Karpas-422 (cell line): ENCODE measurements around the gene LIMCH1. TPM values are rescaled to one million over a fixed set of nuclear protein-coding genes. Genes with fewer than 3 reads are reported as not detected.

Source experiments
- DNase-seq: peaks from one replicate; pipeline ENCODE4 v3.0.0-alpha.2; 2015
- H2AFZ ChIP-seq: fragments of 200-600 bp; sonication (generic); 2 replicates; pipeline ENCODE4 v1.6.1; 2014; ENCODE audit warnings: antibody characterized with exemption, low read length, mixed read lengths
- H3K27ac ChIP-seq: fragments of 200-600 bp; sonication (generic); 2 replicates; pipeline ENCODE4 v1.5.1; 2014; ENCODE audit warnings: mild to moderate bottlenecking, low read length, moderate library complexity
- H3K27me3 ChIP-seq: fragments of 200-600 bp; sonication (generic); 2 replicates; pipeline ENCODE4 v1.6.1; 2014; ENCODE audit warnings: low read length, mixed read lengths
- H3K36me3 ChIP-seq: fragments of 200-600 bp; sonication (generic); 2 replicates; pipeline ENCODE4 v1.6.1; 2014; ENCODE audit warnings: low read length, mixed read lengths; ENCODE audit not compliant: insufficient read depth
- H3K4me1 ChIP-seq: fragments of 200-600 bp; sonication (generic); 2 replicates; pipeline ENCODE4 v1.6.1; 2014; ENCODE audit warnings: mild to moderate bottlenecking, low read length, mixed read lengths
- H3K4me2 ChIP-seq: fragments of 200-600 bp; sonication (generic); 2 replicates; pipeline ENCODE4 v1.6.1; 2014; ENCODE audit warnings: low read length, low read depth, mild to moderate bottlenecking; ENCODE audit not compliant: poor library complexity, severe bottlenecking
- H3K4me3 ChIP-seq: fragments of 200-600 bp; sonication (generic); 2 replicates; pipeline ENCODE4 v1.5.1; 2014; ENCODE audit warnings: mild to moderate bottlenecking, antibody characterized with exemption, low read length, mixed read lengths
- H3K79me2 ChIP-seq: fragments of 200-600 bp; sonication (generic); 2 replicates; pipeline ENCODE4 v1.6.1; 2014; ENCODE audit warnings: mild to moderate bottlenecking, low read length, mixed read lengths
- H3K9ac ChIP-seq: fragments of 200-600 bp; sonication (generic); 2 replicates; pipeline ENCODE4 v1.6.0; 2014; ENCODE audit warnings: low read length
- H3K9me2 ChIP-seq: fragments of 200-600 bp; sonication (generic), shearing (Covaris generic); replicated peaks from 2 replicates; pipeline ENCODE4 v1.6.0; 2014; ENCODE audit warnings: mild to moderate bottlenecking, low read length, moderate library complexity; ENCODE audit not compliant: insufficient read depth
- H3K9me3 ChIP-seq: fragments of 300-700, 200-600 bp; sonication (generic); 2 replicates; pipeline ENCODE4 v1.6.1; 2014; ENCODE audit warnings: low read length, mixed read lengths
- H4K20me1 ChIP-seq: fragments of 200-600 bp; sonication (generic); 2 replicates; pipeline ENCODE4 v1.6.1; 2014; ENCODE audit warnings: mild to moderate bottlenecking, antibody characterized with exemption, low read length, low read depth; ENCODE audit not compliant: insufficient read depth
- total RNA-seq: library from RNA; depleted of rRNA; stranded (reverse); fragments of >200 nt; shearing (Covaris generic); gene quantifications from 2 replicates; pipeline ENCODE4 v1.2.3, GENCODE V29; 2014; ENCODE audit warnings: low replicate concordance; rRNA removed

LIMCH1 gene
- total RNA-seq, 1 experiment from 2014 or later, result not detected

DNA sequence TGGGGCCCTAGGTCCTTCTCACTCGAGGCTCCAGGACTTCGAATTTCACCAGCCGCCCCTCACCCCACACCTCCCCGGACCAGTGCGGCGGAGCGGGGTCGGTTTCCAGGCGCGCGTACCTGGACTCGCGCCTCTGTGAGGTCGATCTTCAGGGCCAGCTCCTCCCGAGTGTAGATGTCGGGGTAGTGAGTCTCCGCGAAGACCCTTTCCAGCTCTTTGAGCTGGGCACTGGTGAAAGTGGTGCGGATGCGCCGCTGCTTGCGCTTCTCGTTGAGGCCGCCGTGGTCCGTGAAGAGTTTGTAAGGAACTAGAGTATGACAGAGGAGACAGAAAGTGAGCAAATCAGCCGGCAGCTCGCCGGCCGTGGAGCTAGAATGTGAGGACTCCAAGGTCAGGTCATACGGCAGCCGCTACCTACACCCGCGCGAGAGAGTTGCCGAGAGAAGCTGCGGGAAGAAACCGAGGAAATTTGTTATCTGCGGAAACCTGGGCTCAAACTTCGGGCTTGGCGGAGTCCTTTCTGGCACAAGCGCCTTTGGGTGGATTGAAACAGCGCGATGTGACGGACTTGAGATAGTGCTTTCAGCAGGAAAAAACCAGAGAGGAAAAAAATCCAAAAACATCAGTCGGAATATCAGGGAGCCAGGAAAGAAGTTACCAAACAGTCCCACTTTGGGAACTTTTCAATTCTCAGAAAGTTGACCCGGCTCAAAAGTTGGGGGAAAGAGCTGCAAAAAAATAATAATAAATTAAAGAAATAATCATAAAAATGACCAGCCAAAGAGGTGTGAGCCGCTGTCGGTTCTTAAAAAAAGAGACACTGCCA, 209.5 kb downstream of the LIMCH1 start:
- Histone ChIP-seq H3K4me2 (no peak overlapping the region), H4K20me1 (no peaks in the 10 kb centered on the region), H3K36me3 (no peaks in the 10 kb centered on the region), H3K4me1 (no peaks in the 10 kb centered on the region), H3K9me3 (no peaks in the 10 kb centered on the region), H3K4me3 (no peak overlapping the region), H3K9ac (no peak overlapping the region), H2AFZ (no peak overlapping the region), H3K27me3 (no peaks in the 10 kb centered on the region), H3K79me2 (no peaks in the 10 kb centered on the region), H3K27ac (no peak overlapping the region), H3K9me2 (no peaks in the 10 kb centered on the region)
- DNase-seq, result no peak

DNA sequence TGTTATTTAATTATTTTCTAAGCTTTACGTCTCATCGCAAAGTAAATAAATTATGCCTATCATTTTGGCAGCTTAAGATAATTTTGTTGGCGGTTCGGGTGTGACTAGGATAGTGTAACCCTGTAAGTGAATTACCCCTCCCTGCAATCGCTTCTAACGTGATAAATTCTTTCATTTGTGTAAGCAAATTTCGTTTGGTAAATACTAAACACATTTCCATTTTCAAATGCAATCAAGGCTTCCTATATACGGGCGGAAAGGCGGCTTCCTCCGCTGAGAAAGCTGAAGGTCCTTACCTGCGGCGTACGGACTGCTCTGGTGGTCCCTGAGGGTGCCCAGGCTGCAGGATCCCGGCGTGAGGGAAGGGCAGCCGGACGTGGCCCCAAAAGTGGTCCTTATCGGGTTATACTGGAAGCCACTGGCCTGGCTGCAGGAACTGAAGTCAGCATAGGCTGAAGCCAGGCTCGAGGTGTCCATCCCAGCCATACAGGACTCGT, 210.2 kb downstream of the LIMCH1 start:
- no peaks in the 10 kb centered on the region for H3K9me3 ChIP-seq
- no peak for DNase-seq
- no peaks in the 10 kb centered on the region for H3K79me2 ChIP-seq
- H4K20me1 ChIP-seq, result no peaks in the 10 kb centered on the region
- H3K9me2 ChIP-seq, result no peaks in the 10 kb centered on the region
- H3K27me3 ChIP-seq, result no peaks in the 10 kb centered on the region
- H3K4me3 ChIP-seq, result no peak overlapping the region
- H3K4me1 ChIP-seq, result no peaks in the 10 kb centered on the region
- H3K36me3 ChIP-seq, result no peaks in the 10 kb centered on the region
- H3K4me2 ChIP-seq, result no peak overlapping the region
- H3K9ac ChIP-seq, result no peak overlapping the region
- H2AFZ ChIP-seq, result no peak overlapping the region
- H3K27ac ChIP-seq, result no peak overlapping the region

DNA sequence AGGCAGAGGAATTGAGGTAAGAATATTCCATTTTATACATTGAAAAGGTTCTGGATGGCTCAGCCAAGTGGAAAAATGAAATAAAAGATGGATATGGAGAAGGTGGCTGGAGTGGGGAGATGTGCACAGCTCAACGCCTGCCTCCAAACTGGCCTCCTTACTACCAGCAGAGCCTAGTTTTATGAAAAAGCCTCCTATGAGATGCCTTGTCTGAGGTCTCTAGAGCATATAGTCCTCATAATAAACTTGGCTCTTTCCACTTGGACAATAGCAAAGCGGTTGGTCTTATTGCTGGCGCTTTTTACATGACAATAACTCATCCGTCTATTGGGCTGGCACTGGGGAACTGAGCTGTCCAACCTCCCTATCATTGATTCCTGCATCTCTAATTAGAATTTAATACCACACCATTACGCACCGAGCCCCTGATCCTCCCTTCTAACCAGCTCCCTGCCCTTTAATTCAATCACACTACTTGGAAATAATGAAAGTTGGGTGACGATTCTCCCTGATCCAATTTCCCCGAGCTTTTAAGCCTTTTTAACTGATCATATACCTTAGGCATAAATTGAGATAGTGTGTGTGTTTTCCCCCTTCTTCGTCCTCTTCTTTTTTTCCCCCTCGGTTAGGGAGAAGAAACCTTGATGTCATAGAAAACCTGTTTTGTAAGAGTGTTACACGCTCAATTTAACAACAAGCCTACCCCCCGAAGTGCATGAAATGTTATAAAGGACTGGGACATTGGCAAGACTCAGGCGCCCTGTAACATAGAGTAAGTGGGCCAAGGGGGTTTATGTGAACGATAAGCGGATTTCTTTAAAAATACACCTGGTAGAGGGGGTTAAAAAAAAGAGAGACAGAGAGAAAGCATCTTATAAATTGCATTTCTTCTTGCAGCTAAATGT, 210.9 kb downstream of the LIMCH1 start, which contains the start of gene PHOX2B:
PHOX2B (minus strand) TSS at position 155 of the 905 bp plus-strand sequence; CDS start at position 40, 115 bp downstream.
- no peaks in the 10 kb centered on the region for H3K27me3 ChIP-seq
- H4K20me1 ChIP-seq, result no peaks in the 10 kb centered on the region
- H2AFZ ChIP-seq, result no peak within 1 kb of the TSS

DNA sequence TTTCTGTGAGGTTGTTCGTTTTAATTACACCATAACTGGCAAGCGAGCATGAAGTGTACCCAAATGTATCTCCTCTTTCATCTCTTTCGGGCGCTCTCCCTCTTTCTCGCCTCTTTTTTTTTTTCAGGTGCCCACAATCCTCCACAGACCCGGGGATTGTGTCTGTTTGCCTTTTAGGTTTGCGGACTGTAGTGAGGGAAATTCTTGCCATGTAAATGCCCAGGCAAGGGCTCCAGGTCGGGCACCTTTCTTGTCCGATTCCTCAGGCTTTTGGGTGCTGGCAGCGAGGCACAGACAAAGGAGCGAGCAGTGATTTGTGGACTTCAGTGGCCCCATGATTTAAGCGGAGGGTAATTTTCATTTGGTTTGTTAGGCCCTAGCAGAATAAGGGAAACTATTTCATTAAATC, 211.7 kb downstream of the LIMCH1 start:
- no peaks in the 10 kb centered on the region for H4K20me1 ChIP-seq
- H3K79me2 ChIP-seq, result no peaks in the 10 kb centered on the region
- no peaks in the 10 kb centered on the region for H3K9me3 ChIP-seq
- no peak overlapping the region for H3K4me3 ChIP-seq
- H3K27ac ChIP-seq, result no peak overlapping the region
- H3K4me1 ChIP-seq, result peaks cover 10% of the 10 kb centered on the region
- no peak overlapping the region for H3K4me2 ChIP-seq
- H3K27me3 ChIP-seq, result no peaks in the 10 kb centered on the region
- H2AFZ ChIP-seq, result no peak overlapping the region
- no peak overlapping the region for H3K9ac ChIP-seq
- no peaks in the 10 kb centered on the region for H3K9me2 ChIP-seq
- H3K36me3 ChIP-seq, result no peaks in the 10 kb centered on the region
- no peak for DNase-seq

More for the DNA sequence above, 210.9 kb downstream of the LIMCH1 start, which contains the start of gene PHOX2B:
- Histone ChIP-seq H3K4me2 (no peak within 1 kb of the TSS), H3K4me1 (peaks cover 2% of the 10 kb centered on the region), H3K27ac (no peak within 1 kb of the TSS), H3K9me3 (no peaks in the 10 kb centered on the region), H3K36me3 (no peaks in the 10 kb centered on the region), H3K4me3 (no peak within 1 kb of the TSS), H3K79me2 (no peaks in the 10 kb centered on the region), H3K9ac (no peak within 1 kb of the TSS), H3K9me2 (no peaks in the 10 kb centered on the region)
- no peak for DNase-seq

Other genes starting within 250 kb of the LIMCH1 start
- gene PHOX2B, start 210.6 kb downstream of the LIMCH1 start, total RNA-seq, result not detected in 2 replicates